GM18873 (cell line): ENCODE results near the gene TWIST1.

Experiments
- ATAC-seq: cut with Tn5 transposase; IDR thresholded peaks from one replicate; pipeline ENCODE4 v1.9.1; 2021; ENCODE audit warnings: mild to moderate bottlenecking, moderate library complexity, moderate number of reproducible peaks; ENCODE audit not compliant: unreplicated experiment, low FRiP score

TWIST1 gene

GRCh38 chr7:19097165-19098055 is 20.0 kb downstream of the TWIST1 start:
- ATAC-seq, result no peak

- ATAC-seq, result no peak
Observed at GRCh38 chr7:19095353-19095860, 22.0 kb downstream of the TWIST1 start.

- no peak for ATAC-seq
Observed at GRCh38 chr7:19094598-19095352, 22.7 kb downstream of the TWIST1 start.

- ATAC-seq, result no peak
Observed at GRCh38 chr7:19094138-19094537, 23.3 kb downstream of the TWIST1 start.

- ATAC-seq, result no peak
Observed at GRCh38 chr7:19091550-19092200, 25.8 kb downstream of the TWIST1 start.

GRCh38 chr7:19090526-19090925 is 26.9 kb downstream of the TWIST1 start:
- ATAC-seq, result no peak

- ATAC-seq, result no peak
Observed at GRCh38 chr7:19089797-19090196, 27.6 kb downstream of the TWIST1 start.

- ATAC-seq, result no peak
Observed at GRCh38 chr7:19089378-19089777, 28.1 kb downstream of the TWIST1 start.

GRCh38 chr7:19080093-19080492 is 37.3 kb downstream of the TWIST1 start:
- no peak for ATAC-seq

- ATAC-seq, result no peak
Observed at GRCh38 chr7:19079066-19079465, 38.4 kb downstream of the TWIST1 start.

GRCh38 chr7:19069842-19070241 is 47.6 kb downstream of the TWIST1 start:
- no peak for ATAC-seq

- no peak for ATAC-seq
Observed at GRCh38 chr7:19066170-19066569, 51.3 kb downstream of the TWIST1 start.
